ENCODE data around the gene MYMK.

MYMK gene

GRCh38 chr9:133522073-133522910 is 2.5 kb downstream of the MYMK start:
- Histone ChIP-seq H3K27me3 (ENCODE audit: insufficient read depth, low read length, poor library complexity) (peaks cover 6% of the 10 kb centered on the region), H3K79me2 (ENCODE audit: insufficient read depth, low read length) (no peaks in the 10 kb centered on the region), H3K9ac (ENCODE audit: low read depth, low read length) (no peak overlapping the region), H3K27ac (ENCODE audit: low read length) (no peak overlapping the region), H3K36me3 (ENCODE audit: insufficient read depth, low read length) (no peaks in the 10 kb centered on the region), H3K4me1 (ENCODE audit: insufficient read depth, low read length) (no peaks in the 10 kb centered on the region), H3K9me3 (ENCODE audit: insufficient read depth, low read length, severe bottlenecking) (no peaks in the 10 kb centered on the region), H2AFZ (ENCODE audit: low read depth, low read length) (no peak overlapping the region), H3K4me3 (ENCODE audit: low read depth in 1 of 2, low read length in 2 of 2) (no peak overlapping the region), H3K4me2 (ENCODE audit: insufficient read depth, low read length) (no peak overlapping the region), H4K20me1 (ENCODE audit: insufficient read depth, low read length) (no peaks in the 10 kb centered on the region)
- TF ChIP-seq EZH2 (IDR thresholded peaks at IDR 0.05; ENCODE audit: borderline replicate concordance, low read depth, low read length, severe bottlenecking) (no peak), CTCF (IDR thresholded peaks at IDR 0.05; ENCODE audit: borderline replicate concordance, extremely low read depth, low read length, poor library complexity, severe bottlenecking) (no peak)
- DNase-seq (no peak), ATAC-seq (ENCODE audit: insufficient read depth, low read depth) (no peak; the same call in 2 of the 3 replicates)

GRCh38 chr9:133521122-133522072 is 3.4 kb downstream of the MYMK start:
- no peak for DNase-seq

GRCh38 chr9:133520121-133520835 is 4.5 kb downstream of the MYMK start:
- H4K20me1 ChIP-seq (ENCODE audit: insufficient read depth, low read length): no peaks in the 10 kb centered on the region
- no peak overlapping the region for H3K4me2 ChIP-seq (ENCODE audit: insufficient read depth, low read length)
- TF ChIP-seq EZH2 (IDR thresholded peaks at IDR 0.05; ENCODE audit: borderline replicate concordance, low read depth, low read length, severe bottlenecking) (no peak), CTCF (IDR thresholded peaks at IDR 0.05; ENCODE audit: borderline replicate concordance, extremely low read depth, low read length, poor library complexity, severe bottlenecking) (no peak)
- no peaks in the 10 kb centered on the region for H3K9me3 ChIP-seq (ENCODE audit: insufficient read depth, low read length, severe bottlenecking)
- no peak overlapping the region for H3K4me3 ChIP-seq (ENCODE audit: low read depth in 1 of 2, low read length in 2 of 2)
- no peak overlapping the region for H3K27ac ChIP-seq (ENCODE audit: low read length)
- DNase-seq (no peak), ATAC-seq (ENCODE audit: insufficient read depth, low read depth) (no peak)
- no peak overlapping the region for H3K9ac ChIP-seq (ENCODE audit: low read depth, low read length)
- no peak overlapping the region for H2AFZ ChIP-seq (ENCODE audit: low read depth, low read length)
- H3K4me1 ChIP-seq (ENCODE audit: insufficient read depth, low read length): no peaks in the 10 kb centered on the region
- no peaks in the 10 kb centered on the region for H3K27me3 ChIP-seq (ENCODE audit: insufficient read depth, low read length, poor library complexity)
- H3K36me3 ChIP-seq (ENCODE audit: insufficient read depth, low read length): no peaks in the 10 kb centered on the region
- H3K79me2 ChIP-seq (ENCODE audit: insufficient read depth, low read length): no peaks in the 10 kb centered on the region

More at GRCh38 chr9:133521122-133522072, 3.4 kb downstream of the MYMK start:
- no peaks in the 10 kb centered on the region for H3K79me2 ChIP-seq (ENCODE audit: insufficient read depth, low read length)
- H2AFZ ChIP-seq (ENCODE audit: low read depth, low read length): no peak overlapping the region
- H3K27ac ChIP-seq (ENCODE audit: low read length): no peak overlapping the region
- ATAC-seq (ENCODE audit: insufficient read depth, low read depth): no peak
- TF ChIP-seq CTCF (IDR thresholded peaks at IDR 0.05; ENCODE audit: borderline replicate concordance, extremely low read depth, low read length, poor library complexity, severe bottlenecking): no peak
- TF ChIP-seq EZH2 (IDR thresholded peaks at IDR 0.05; ENCODE audit: borderline replicate concordance, low read depth, low read length, severe bottlenecking): no peak
- no peaks in the 10 kb centered on the region for H4K20me1 ChIP-seq (ENCODE audit: insufficient read depth, low read length)
- no peaks in the 10 kb centered on the region for H3K36me3 ChIP-seq (ENCODE audit: insufficient read depth, low read length)
- peaks cover 4% of the 10 kb centered on the region for H3K27me3 ChIP-seq (ENCODE audit: insufficient read depth, low read length, poor library complexity)
- H3K4me3 ChIP-seq (ENCODE audit: low read depth in 1 of 2, low read length in 2 of 2): no peak overlapping the region
- no peaks in the 10 kb centered on the region for H3K9me3 ChIP-seq (ENCODE audit: insufficient read depth, low read length, severe bottlenecking)
- H3K4me2 ChIP-seq (ENCODE audit: insufficient read depth, low read length): no peak overlapping the region
- H3K9ac ChIP-seq (ENCODE audit: low read depth, low read length): no peak overlapping the region
- H3K4me1 ChIP-seq (ENCODE audit: insufficient read depth, low read length): no peaks in the 10 kb centered on the region

Measured in DND-41 (cell line).